ENCODE results near the gene SLC25A25.

Gene SLC25A25

GRCh38 chr9:128144239-128145181 lies 76.5 kb downstream of the SLC25A25 start:
- H3K9ac ChIP-seq (ENCODE audit: insufficient read length) = no peak overlapping the region
- TF ChIP-seq EZH2 (IDR thresholded peaks at IDR 0.05) = no peak
- TF ChIP-seq FOXP2 (optimal IDR thresholded peaks at IDR 0.05; ENCODE audit: control extremely low read depth, extremely low read length, insufficient read depth) = no peak
- TF ChIP-seq POLR2AphosphoS5 (IDR thresholded peaks at IDR 0.05; ENCODE audit: borderline replicate concordance, low read depth, low read length) = no peak
- no peak for DNase-seq (ENCODE audit: low read depth, low spot score)
- no peak overlapping the region for H3K27ac ChIP-seq
- no peaks in the 10 kb centered on the region for H3K36me3 ChIP-seq (ENCODE audit: insufficient read depth, low read length)
- H3K9me3 ChIP-seq (ENCODE audit: low read depth, low read length) = no peaks in the 10 kb centered on the region
- no peak overlapping the region for H3K4me3 ChIP-seq

- H3K9me3 ChIP-seq (ENCODE audit: low read depth, low read length) = no peaks in the 10 kb centered on the region
- H3K36me3 ChIP-seq (ENCODE audit: insufficient read depth, low read length) = no peaks in the 10 kb centered on the region
- H3K27ac ChIP-seq = no peak overlapping the region
- TF ChIP-seq EZH2 (IDR thresholded peaks at IDR 0.05) = no peak
- TF ChIP-seq FOXP2 (optimal IDR thresholded peaks at IDR 0.05; ENCODE audit: control extremely low read depth, extremely low read length, insufficient read depth) = no peak
- no peak for TF ChIP-seq POLR2AphosphoS5 (IDR thresholded peaks at IDR 0.05; ENCODE audit: borderline replicate concordance, low read depth, low read length)
- no peak overlapping the region for H3K4me3 ChIP-seq
- no peak for DNase-seq (ENCODE audit: low read depth, low spot score)
- no peak overlapping the region for H3K9ac ChIP-seq (ENCODE audit: insufficient read length)
Observed at GRCh38 chr9:128145536-128145935, 77.5 kb downstream of the SLC25A25 start.

- TF ChIP-seq POLR2AphosphoS5 (IDR thresholded peaks at IDR 0.05; ENCODE audit: borderline replicate concordance, low read depth, low read length) = no peak
- no peak for TF ChIP-seq FOXP2 (optimal IDR thresholded peaks at IDR 0.05; ENCODE audit: control extremely low read depth, extremely low read length, insufficient read depth)
- TF ChIP-seq EZH2 (IDR thresholded peaks at IDR 0.05) = no peak
- Histone ChIP-seq H3K27ac (no peak overlapping the region), H3K9ac (ENCODE audit: insufficient read length) (no peak overlapping the region), H3K36me3 (ENCODE audit: insufficient read depth, low read length) (no peaks in the 10 kb centered on the region), H3K4me3 (no peak overlapping the region), H3K9me3 (ENCODE audit: low read depth, low read length) (no peaks in the 10 kb centered on the region)
- no peak for DNase-seq (ENCODE audit: low read depth, low spot score)
Observed at GRCh38 chr9:128145951-128146351, 77.9 kb downstream of the SLC25A25 start.

GRCh38 chr9:128146591-128147120 lies 78.6 kb downstream of the SLC25A25 start:
- no peak overlapping the region for H3K27ac ChIP-seq
- TF ChIP-seq EZH2 (IDR thresholded peaks at IDR 0.05) (no peak), POLR2AphosphoS5 (IDR thresholded peaks at IDR 0.05; ENCODE audit: borderline replicate concordance, low read depth, low read length) (no peak), FOXP2 (optimal IDR thresholded peaks at IDR 0.05; ENCODE audit: control extremely low read depth, extremely low read length, insufficient read depth) (no peak)
- no peaks in the 10 kb centered on the region for H3K9me3 ChIP-seq (ENCODE audit: low read depth, low read length)
- no peak overlapping the region for H3K9ac ChIP-seq (ENCODE audit: insufficient read length)
- H3K4me3 ChIP-seq = no peak overlapping the region
- no peaks in the 10 kb centered on the region for H3K36me3 ChIP-seq (ENCODE audit: insufficient read depth, low read length)
- no peak for DNase-seq (ENCODE audit: low read depth, low spot score)

GRCh38 chr9:128148509-128149000 lies 80.5 kb downstream of the SLC25A25 start:
- DNase-seq (ENCODE audit: low read depth, low spot score) = no peak
- Histone ChIP-seq H3K27ac (no peak overlapping the region), H3K36me3 (ENCODE audit: insufficient read depth, low read length) (no peaks in the 10 kb centered on the region), H3K4me3 (no peak overlapping the region), H3K9me3 (ENCODE audit: low read depth, low read length) (no peaks in the 10 kb centered on the region), H3K9ac (ENCODE audit: insufficient read length) (no peak overlapping the region)
- TF ChIP-seq EZH2 (IDR thresholded peaks at IDR 0.05) (no peak), POLR2AphosphoS5 (IDR thresholded peaks at IDR 0.05; ENCODE audit: borderline replicate concordance, low read depth, low read length) (no peak), FOXP2 (optimal IDR thresholded peaks at IDR 0.05; ENCODE audit: control extremely low read depth, extremely low read length, insufficient read depth) (no peak)

- no peak for DNase-seq (ENCODE audit: low read depth, low spot score)
- TF ChIP-seq FOXP2 (optimal IDR thresholded peaks at IDR 0.05; ENCODE audit: control extremely low read depth, extremely low read length, insufficient read depth) = no peak
- no peak for TF ChIP-seq EZH2 (IDR thresholded peaks at IDR 0.05)
- TF ChIP-seq POLR2AphosphoS5 (IDR thresholded peaks at IDR 0.05; ENCODE audit: borderline replicate concordance, low read depth, low read length) = no peak
- Histone ChIP-seq H3K4me3 (no peak within 1 kb of the TSS), H3K36me3 (ENCODE audit: insufficient read depth, low read length) (no peaks in the 10 kb centered on the region), H3K9me3 (ENCODE audit: low read depth, low read length) (no peaks in the 10 kb centered on the region), H3K27ac (no peak within 1 kb of the TSS), H3K9ac (ENCODE audit: insufficient read length) (no peak within 1 kb of the TSS)
Observed at GRCh38 chr9:128149001-128149701, 81.1 kb downstream of the SLC25A25 start, which contains the start of gene LCN2. TSS of gene LCN2 (plus strand) at chr9:128149453. CDS start at chr9:128149526, 73 bp downstream.

- Histone ChIP-seq H3K36me3 (ENCODE audit: insufficient read depth, low read length) (no peaks in the 10 kb centered on the region), H3K4me3 (no peak overlapping the region), H3K9ac (ENCODE audit: insufficient read length) (no peak overlapping the region), H3K9me3 (ENCODE audit: low read depth, low read length) (no peaks in the 10 kb centered on the region), H3K27ac (no peak overlapping the region)
- DNase-seq (ENCODE audit: low read depth, low spot score) = no peak
- TF ChIP-seq FOXP2 (optimal IDR thresholded peaks at IDR 0.05; ENCODE audit: control extremely low read depth, extremely low read length, insufficient read depth) = no peak
- TF ChIP-seq POLR2AphosphoS5 (IDR thresholded peaks at IDR 0.05; ENCODE audit: borderline replicate concordance, low read depth, low read length) = no peak
- TF ChIP-seq EZH2 (IDR thresholded peaks at IDR 0.05) = no peak
Observed at GRCh38 chr9:128149951-128150593, 82.0 kb downstream of the SLC25A25 start.
